HG03066 (cell line): ENCODE data around the gene ADK.
"Not testable (repeated sequence)": the region's sequence is repeated elsewhere in the genome, so short reads cannot be mapped to it uniquely, and the experiment has no call there.

Source experiments
- ATAC-seq: cut with Tn5 transposase; IDR thresholded peaks from one replicate; pipeline ENCODE4 v1.9.1; 2021; ENCODE audit warnings: low read depth; ENCODE audit not compliant: unreplicated experiment

ADK gene

GRCh38 chr10:74292871-74293427, 141.9 kb downstream of the ADK start:
- no peak for ATAC-seq

GRCh38 chr10:74293686-74294371, 142.8 kb downstream of the ADK start:
- ATAC-seq, result no peak

DNA sequence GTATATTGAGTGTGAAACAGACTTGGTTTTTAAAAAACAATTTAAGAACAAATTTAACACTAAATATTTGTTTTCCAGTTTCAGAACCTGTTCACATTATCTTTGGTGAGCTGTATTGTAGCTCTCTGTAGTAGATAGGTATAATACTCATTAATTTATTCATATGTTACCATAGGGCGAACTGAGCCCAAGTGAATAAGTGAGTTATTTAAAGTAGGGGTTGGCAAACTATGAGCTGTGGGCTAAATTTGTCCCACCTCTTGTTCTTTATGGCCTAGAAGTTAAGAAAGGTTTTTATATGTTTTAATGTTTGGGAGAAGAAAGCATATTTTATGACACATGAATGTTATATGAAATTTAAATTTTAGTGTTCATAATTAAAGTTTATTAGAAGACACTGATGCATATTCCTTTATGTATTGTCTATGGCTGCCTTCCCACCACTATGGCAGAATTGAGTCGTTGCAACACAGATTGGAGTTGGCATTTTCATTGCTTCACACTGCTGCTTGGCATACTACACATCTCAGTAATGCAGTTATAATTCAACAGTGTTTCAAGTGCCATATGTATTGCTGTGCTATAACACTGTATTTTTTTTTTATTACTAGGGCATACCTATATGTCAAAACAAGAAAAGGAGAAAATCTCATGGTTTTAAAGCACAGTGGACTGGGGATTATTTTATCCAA, 146.5 kb downstream of the ADK start:
- no peak for ATAC-seq

DNA sequence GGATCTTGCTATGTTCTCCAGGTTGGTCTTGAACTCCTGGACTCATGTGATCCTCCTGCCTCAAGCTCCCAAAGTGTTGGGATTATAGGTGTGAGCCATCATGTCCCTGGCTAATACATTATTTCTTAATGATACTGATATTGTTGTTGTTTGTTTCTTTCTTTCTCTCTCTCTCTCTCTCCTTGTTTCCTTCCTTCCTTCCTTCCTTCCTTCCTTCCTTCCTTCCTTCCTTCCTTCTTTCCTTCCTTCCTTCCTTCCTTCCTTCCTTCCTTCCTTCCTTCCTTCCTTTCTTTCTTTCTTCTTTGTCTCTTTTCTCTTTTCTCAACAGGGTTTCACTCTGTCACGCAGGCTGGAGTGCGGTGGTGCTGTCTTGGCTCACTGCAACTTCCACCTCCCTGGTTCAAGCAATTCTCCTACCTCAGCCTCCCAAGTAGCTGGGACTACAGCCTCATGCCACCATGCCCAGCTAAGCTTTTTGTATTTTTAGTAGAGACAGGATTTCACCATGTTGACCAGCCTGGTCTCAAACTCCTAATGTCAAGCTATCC, 149.1 kb downstream of the ADK start:
- not testable (repeated sequence) for ATAC-seq

- no peak for ATAC-seq
These were observed 149.6 kb downstream of the ADK start for GRCh38 chr10:74300666-74301065.

DNA sequence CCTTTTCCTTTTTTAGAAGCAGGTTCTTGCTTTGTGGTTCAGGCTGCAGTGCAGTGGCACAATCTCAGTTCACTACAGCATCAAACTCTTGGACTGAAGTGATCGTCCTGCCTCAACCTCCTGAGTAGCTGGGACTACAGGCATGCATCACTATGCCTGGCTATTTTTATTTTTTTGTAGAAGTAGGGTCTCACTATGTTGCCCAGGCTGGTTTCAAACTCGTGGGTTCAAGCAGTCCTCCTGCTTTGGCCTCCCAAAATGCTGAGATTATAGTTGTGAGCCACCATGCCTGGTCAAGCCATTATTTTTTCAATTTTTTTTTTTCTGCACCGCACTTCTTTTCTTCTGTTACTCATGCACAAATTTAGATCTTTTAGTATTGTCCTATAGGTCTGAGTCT, 154.7 kb downstream of the ADK start:
- no peak for ATAC-seq

DNA sequence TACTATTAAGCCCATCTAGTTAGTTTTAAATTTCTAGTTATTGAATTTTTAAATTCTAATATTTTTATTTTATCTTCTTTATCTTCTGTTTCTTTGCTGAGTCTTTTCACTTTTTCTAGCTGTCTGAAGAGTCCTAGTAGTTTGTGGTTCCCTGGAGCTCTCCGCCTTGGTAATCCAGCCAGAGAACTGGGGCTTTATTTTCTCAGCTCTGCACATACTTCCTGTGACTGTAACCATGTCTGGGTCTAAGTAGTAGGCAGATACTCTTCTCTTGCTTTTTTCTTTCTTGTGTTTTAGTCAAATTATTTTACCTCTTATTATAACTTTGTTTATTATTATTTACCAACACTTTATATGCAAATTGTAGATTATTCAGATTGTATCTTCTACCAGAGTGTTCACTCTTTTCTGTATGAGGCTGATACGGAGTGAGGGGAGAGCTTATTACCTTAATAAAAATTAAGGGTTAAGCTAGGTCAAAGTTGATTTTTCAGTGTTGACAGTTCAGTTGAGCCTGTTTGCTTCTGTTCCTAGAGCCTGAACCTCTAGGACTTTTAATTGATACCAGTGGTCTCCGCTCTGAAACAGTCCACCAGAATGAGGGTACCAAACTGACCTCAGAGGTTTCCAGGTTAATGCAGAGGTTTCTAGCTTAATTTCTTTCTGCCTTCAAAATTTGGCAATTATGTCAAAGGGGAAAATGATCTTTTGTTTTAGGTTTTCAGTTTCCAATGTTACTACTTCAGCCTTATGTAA, 155.4 kb downstream of the ADK start:
- no peak for ATAC-seq

DNA sequence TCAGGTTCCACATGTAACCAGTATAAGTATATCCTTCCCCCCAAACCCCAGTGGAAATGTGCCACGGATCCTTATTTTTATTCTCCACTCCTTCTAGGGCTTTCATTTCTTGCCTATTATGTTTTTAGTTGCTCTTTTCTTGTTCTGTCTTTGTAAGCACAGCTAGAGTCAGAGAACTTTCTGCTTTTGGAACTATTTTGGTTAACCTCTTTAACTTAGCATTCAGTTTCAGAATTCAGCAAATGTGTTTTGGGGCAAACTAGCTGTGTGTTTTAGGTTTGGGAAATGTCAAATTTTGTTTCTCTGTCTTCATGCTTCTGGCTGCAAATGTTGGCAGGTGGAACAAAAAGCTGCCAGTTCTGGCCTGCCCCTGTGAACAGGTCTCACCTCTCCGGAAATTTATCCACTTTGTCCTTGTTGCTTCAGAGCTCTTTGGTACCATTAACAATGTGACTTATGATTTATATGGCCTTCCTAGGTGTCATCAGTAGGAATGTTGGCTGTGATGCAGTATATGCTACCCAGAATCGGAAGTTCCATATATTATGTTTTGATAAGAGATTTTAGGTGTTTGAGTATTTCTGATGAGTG, 156.1 kb downstream of the ADK start:
- no peak for ATAC-seq

- ATAC-seq, result no peak
These were observed 159.7 kb downstream of the ADK start for GRCh38 chr10:74310652-74311257.

- no peak for ATAC-seq
These were observed 163.1 kb downstream of the ADK start for GRCh38 chr10:74314166-74314565.

DNA sequence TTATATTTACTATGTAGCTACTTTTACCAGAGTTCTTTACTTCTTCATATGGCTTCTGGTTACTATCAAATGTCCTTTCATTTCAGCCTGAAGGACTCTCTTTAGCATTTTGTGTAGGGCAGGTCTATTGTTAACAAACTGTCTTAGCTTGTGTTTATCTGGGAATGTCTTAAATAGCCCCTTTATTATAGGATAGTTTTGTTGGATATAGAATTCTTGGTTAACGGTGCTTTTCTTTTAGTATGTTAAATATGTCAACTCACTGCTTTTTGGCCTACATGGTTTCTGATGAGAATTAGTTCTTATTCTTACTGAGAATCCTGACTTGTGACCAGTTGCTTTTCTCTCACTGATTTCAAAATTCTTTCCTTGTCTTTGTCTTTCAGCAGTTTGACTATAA, 169.0 kb downstream of the ADK start:
- no peak for ATAC-seq

DNA sequence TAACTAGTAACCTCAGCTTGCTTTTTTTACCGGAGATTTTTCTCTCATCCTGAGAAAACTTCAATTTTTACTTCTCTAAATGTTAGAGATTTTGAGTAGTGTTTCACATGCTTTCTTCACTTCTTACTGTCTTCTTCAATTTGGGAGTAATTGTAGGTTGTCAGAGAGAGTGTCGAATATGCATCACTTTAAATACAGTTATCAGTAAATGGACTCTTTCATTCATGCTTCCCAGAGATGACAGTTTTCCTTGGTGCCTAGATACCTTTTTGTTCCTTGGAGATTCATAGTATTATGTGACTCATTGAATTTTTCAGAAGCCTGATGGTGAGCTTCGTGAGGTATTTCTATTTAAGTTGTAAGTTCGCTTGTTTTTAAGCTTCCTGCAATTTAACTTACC, 169.7 kb downstream of the ADK start:
- ATAC-seq, result no peak

GRCh38 chr10:74322141-74322540, 171.1 kb downstream of the ADK start:
- ATAC-seq, result no peak

DNA sequence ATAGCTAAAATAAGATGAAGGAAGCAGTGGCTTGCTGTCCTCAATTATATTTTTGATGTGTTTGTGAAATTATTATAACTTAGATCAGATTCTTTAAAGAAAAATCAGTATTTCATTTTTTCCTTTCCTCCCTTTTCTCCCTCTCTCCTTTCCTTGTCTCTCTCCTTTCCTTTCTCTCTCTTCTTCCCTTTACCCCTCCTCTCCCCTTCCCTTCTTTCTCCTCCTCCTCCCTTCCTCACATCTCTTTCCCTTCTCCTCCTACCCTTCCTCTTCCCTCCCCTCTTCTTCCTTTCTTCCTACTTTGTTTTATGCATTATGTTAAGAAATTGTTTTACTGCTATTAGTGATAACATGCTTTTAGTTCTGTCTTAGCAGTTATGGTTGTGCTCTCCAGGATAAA, 171.5 kb downstream of the ADK start:
- no peak for ATAC-seq

DNA sequence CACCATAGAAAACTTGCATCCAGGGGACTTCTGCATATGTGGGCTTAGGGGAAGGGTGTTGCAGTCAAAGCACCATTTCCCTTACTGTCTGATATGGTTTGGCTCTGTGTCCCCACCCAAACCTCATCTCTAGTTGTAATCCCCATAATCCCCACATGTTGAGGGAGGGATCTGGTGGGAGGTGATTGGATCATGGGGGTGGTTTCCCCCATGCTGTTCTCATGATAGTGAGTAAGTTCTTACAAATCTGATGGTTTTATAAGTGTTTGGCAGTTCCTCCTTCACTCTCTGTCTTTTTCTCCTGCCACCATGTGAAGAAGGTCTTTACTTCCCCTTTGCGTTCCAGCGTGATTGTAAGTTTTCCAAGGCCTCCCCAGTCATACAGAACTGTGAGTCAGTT, 177.4 kb downstream of the ADK start:
- no peak for ATAC-seq

GRCh38 chr10:74329873-74330272, 178.9 kb downstream of the ADK start:
- ATAC-seq, result no peak

DNA sequence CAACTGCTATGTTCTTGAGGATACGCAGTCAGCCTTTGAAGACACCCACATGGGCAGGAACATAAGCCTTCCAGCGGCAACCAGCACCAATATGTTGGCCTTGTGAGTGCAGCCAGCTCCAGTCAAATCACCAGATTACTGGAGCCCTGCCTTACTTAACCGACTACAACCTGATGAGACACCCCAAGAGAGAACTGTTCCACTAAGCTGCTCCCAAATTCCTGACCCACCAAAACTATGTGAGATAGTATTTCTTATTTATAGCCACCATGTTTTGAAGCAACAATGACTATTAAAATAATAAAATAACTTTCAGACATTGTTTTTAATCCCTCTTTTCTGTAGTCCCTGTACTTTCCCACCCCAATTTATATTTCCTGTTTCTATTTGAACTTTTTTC, 179.6 kb downstream of the ADK start:
- no peak for ATAC-seq

DNA sequence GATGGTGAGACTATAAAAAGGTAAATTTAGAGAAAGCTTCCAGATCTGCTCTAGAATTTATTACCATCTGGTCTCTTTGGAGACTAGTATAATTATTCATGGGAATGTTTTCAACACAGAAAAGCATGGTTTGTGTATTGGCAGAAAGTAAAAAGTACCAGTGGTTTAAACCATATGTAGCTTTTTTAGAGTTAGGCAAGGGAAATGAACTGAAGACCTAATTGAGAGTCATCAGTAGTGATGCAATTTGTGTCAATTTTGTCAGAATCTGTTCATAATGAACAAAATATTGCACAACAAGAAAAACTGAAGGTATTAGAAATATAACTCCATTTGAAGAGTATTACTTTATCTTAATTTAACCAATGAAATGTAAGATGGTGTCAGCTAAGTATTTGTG, 181.4 kb downstream of the ADK start:
- no peak for ATAC-seq

DNA sequence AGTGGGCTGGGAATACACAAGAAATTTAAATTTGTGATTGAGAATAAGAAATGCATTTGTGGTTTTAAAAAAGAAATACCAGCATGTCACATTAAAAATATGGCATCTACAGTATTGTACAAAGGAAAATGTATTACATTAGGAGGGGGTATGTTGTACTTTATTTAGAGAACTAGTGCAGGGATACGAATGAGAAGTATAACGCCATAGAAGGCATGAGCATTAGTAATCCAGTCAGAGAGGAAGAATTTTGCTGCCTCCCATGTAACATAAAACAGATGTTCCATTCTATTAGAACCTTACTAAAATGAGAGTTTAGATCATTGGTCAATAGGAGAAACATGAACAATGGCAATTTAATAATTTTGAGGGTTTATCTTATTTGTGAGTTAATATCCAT, 182.2 kb downstream of the ADK start:
- ATAC-seq, result no peak

- no peak for ATAC-seq
These were observed 183.2 kb downstream of the ADK start for GRCh38 chr10:74334221-74334620.
